Tibial artery (tissue), 4 donors: ENCODE measurements around the gene NOL4L.
A peak's percentile ranks its signal among the peaks of the same experiment; 100 is the strongest.

Experiments
- DNase-seq, 2 donors: peaks; one replicate each; pipeline ENCODE4 v3.0.0-alpha.2; 2019
- H3K27ac ChIP-seq, 2 donors: fragments of 200-600 bp; sonication (generic) in 1 of 2; 1 replicate in 1 of 2; 2 replicates in 1 of 2; pipeline ENCODE4 v1.5.1; 2018 to 2019; ENCODE audit warnings: mild to moderate bottlenecking in 1 of 2
- H3K27me3 ChIP-seq, 2 donors: fragments of 200-600 bp; sonication (generic) in 1 of 2; one replicate each; pipeline versions ENCODE4 v1.5.1 to v1.6.0; 2016 to 2019
- H3K36me3 ChIP-seq, 3 donors: fragments of 200-600 bp; sonication (generic) in 2 of 3; one replicate each; pipeline ENCODE4 v1.5.1; 2016 to 2019; ENCODE audit warnings: mild to moderate bottlenecking in 2 of 3
- H3K4me1 ChIP-seq, 4 donors: fragments of 200-600 bp; sonication (generic) in 2 of 4; 1 replicate in 3 of 4; 2 replicates in 1 of 4; pipeline ENCODE4 v1.5.1; 2016 to 2019
- H3K4me3 ChIP-seq, 2 donors: fragments of 200-600 bp; sonication (generic) in 1 of 2; 1 replicate in 1 of 2; 2 replicates in 1 of 2; pipeline ENCODE4 v1.5.1; 2018 to 2019; ENCODE audit warnings: mild to moderate bottlenecking in 2 of 2
- H3K9me3 ChIP-seq, 3 donors: fragments of 200-600 bp; sonication (generic) in 1 of 3; one replicate each; pipeline ENCODE4 v1.5.1; 2016 to 2019
- CTCF ChIP-seq, 2 experiments: fragments of 200-600 bp in 1 of 2; fragments of 450-650 bp in 1 of 2; IDR thresholded peaks; one replicate each; pipeline ENCODE4 v1.5.1; 2017 to 2019; ENCODE audit warnings: antibody characterized with exemption in 2 of 2, mild to moderate bottlenecking in 1 of 2, moderate library complexity in 1 of 2
- intact Hi-C: fragments of 100-400 bp; cut with DNase I; formaldehyde crosslinking; loops from one replicate; pipeline ENCODE4 v1.15.0; 2023; ENCODE audit warnings: low total_unique reads

NOL4L gene

GRCh38 chr20:32537657-32538525 lies 47.2 kb downstream of the NOL4L start:
- H3K27me3 ChIP-seq: peaks cover 0 to 58% of the 10 kb centered on the region in 2 donors
- no peaks in the 10 kb centered on the region for H3K9me3 ChIP-seq
- H3K27ac ChIP-seq: no peak overlapping the region
- no peak for TF ChIP-seq CTCF (IDR thresholded peaks at IDR 0.05)
- no peak overlapping the region for H3K4me3 ChIP-seq
- H3K36me3 ChIP-seq: no peaks in the 10 kb centered on the region
- intact Hi-C loops: no loop called here
- peaks cover 0 to 33% (median 20%) of the 10 kb centered on the region in 4 donors for H3K4me1 ChIP-seq
- no peak for DNase-seq

- Histone ChIP-seq H3K4me3 (peak overlapping the region; percentile 31 to 46), H3K4me1 (peaks cover 0 to 33% (median 20%) of the 10 kb centered on the region in 4 donors)
Measured at GRCh38 chr20:32536851-32537656, 48.1 kb downstream of the NOL4L start.

GRCh38 chr20:32535953-32536823 lies 48.9 kb downstream of the NOL4L start:
- H3K27me3 ChIP-seq: peaks cover 0 to 47% of the 10 kb centered on the region in 2 donors
- H3K4me1 ChIP-seq: peaks cover 0 to 33% (median 20%) of the 10 kb centered on the region in 4 donors
- H3K9me3 ChIP-seq: no peaks in the 10 kb centered on the region
- TF ChIP-seq CTCF (IDR thresholded peaks at IDR 0.05): no peak
- intact Hi-C loops: no loop called here
- H3K36me3 ChIP-seq: no peaks in the 10 kb centered on the region
- no peak for DNase-seq
- no peak overlapping the region for H3K27ac ChIP-seq
- H3K4me3 ChIP-seq: peak overlapping the region; percentile 31 to 46

More at GRCh38 chr20:32536851-32537656, 48.1 kb downstream of the NOL4L start:
- TF ChIP-seq CTCF (IDR thresholded peaks at IDR 0.05): no peak
- Histone ChIP-seq H3K36me3 (no peaks in the 10 kb centered on the region), H3K27ac (no peak overlapping the region), H3K27me3 (peaks cover 0 to 54% of the 10 kb centered on the region in 2 donors), H3K9me3 (no peaks in the 10 kb centered on the region)
- DNase-seq: no peak
- intact Hi-C loops: no loop called here

GRCh38 chr20:32535316-32535952 lies 49.7 kb downstream of the NOL4L start:
- Histone ChIP-seq H3K36me3 (no peaks in the 10 kb centered on the region), H3K27ac (no peak overlapping the region), H3K4me3 (no peak overlapping the region), H3K27me3 (peaks cover 0 to 44% of the 10 kb centered on the region in 2 donors), H3K4me1 (peaks cover 0 to 33% (median 20%) of the 10 kb centered on the region in 4 donors), H3K9me3 (no peaks in the 10 kb centered on the region)
- intact Hi-C loops: no loop called here
- TF ChIP-seq CTCF (IDR thresholded peaks at IDR 0.05): no peak
- no peak for DNase-seq
